Smooth muscle cell (in vitro differentiated cells): Measurements from ENCODE around the gene VAV2. TPM values are rescaled to one million over a fixed set of nuclear protein-coding genes. Genes with fewer than 3 reads are reported as not detected.

ENCODE experiments used
- DNase-seq: peaks from one replicate; lab custom pipeline; 2025; ENCODE audit not compliant: unreplicated experiment; lab: John Stamatoyannopoulos, UW
- H2AFZ ChIP-seq: fragments of 200-600 bp; sonication (generic); 2 replicates; pipeline ENCODE4 v1.6.0; 2016; ENCODE audit warnings: antibody characterized with exemption, low read depth, mild to moderate bottlenecking
- H3F3A ChIP-seq: fragments of 200-600 bp; sonication (generic); 2 replicates; pipeline ENCODE4 v1.6.0; 2017; ENCODE audit warnings: antibody characterized with exemption, low read depth
- H3K27ac ChIP-seq: fragments of 200-600 bp; sonication (generic); 2 replicates; pipeline ENCODE4 v1.5.1; 2016; ENCODE audit warnings: low read depth, mild to moderate bottlenecking
- H3K27me3 ChIP-seq: fragments of 200-600 bp; sonication (generic); 2 replicates; pipeline ENCODE4 v1.6.1; 2016; ENCODE audit warnings: low read depth, mild to moderate bottlenecking
- H3K36me3 ChIP-seq: fragments of 200-600 bp; sonication (generic); 2 replicates; pipeline ENCODE4 v1.5.1; 2016; ENCODE audit warnings: low read depth
- H3K4me1 ChIP-seq: fragments of 200-600 bp; sonication (generic); 2 replicates; pipeline ENCODE4 v1.5.1; 2016; ENCODE audit warnings: low read depth
- H3K4me2 ChIP-seq: fragments of 200-600 bp; sonication (generic); 2 replicates; pipeline ENCODE4 v1.6.0; 2016; ENCODE audit warnings: mild to moderate bottlenecking
- H3K4me3 ChIP-seq: fragments of 200-600 bp; sonication (generic); 2 replicates; pipeline ENCODE4 v1.5.1; 2016; ENCODE audit warnings: mild to moderate bottlenecking
- H3K79me2 ChIP-seq: fragments of 200-600 bp; sonication (generic); 2 replicates; pipeline ENCODE4 v1.6.0; 2016; ENCODE audit warnings: low read depth, mild to moderate bottlenecking
- H3K9ac ChIP-seq: fragments of 200-600 bp; sonication (generic); 2 replicates; pipeline ENCODE4 v1.6.0; 2016; ENCODE audit warnings: low read depth
- H3K9me3 ChIP-seq: fragments of 200-600 bp; sonication (generic); replicated peaks from 2 replicates; pipeline ENCODE4 v1.5.1; 2016; ENCODE audit warnings: low read depth
- H4K20me1 ChIP-seq: fragments of 200-600 bp; sonication (generic); 2 replicates; pipeline ENCODE4 v1.6.0; 2016; ENCODE audit warnings: low read depth
- WGBS: methylation state at CpG from one replicate; pipeline ENCODE4 v1.1.7; 2016; ENCODE audit warnings: low lambda C conversion rate; 5-methylcytosine and 5-hydroxymethylcytosine counted together
- polyA plus RNA-seq: library from polyadenylated mRNA; unstranded; fragments of >200 nt; fragmentation: Nextera tagmentation; extraction: Ambion mirVana; gene quantifications from 2 replicates; pipeline ENCODE4 v1.2.1, GENCODE V29; 2016
- total RNA-seq: library from RNA; depleted of rRNA; stranded (reverse); fragments of >200 nt; gene quantifications from 2 replicates; pipeline ENCODE4 v1.2.3, GENCODE V29; 2014
- TF ChIP-seq, protein P1 (sequence below): fragments of 200-600 bp; sonication (generic); IDR thresholded peaks from 2 replicates; pipeline ENCODE4 v1.5.1; 2017; ENCODE audit warnings: borderline replicate concordance, mild to moderate bottlenecking, antibody characterized with exemption; ENCODE audit not compliant: insufficient read depth, poor library complexity, severe bottlenecking

The VAV2 gene
- total and polyA plus RNA-seq, 2 experiments from 2014 or later, result 26.2 to 35.3 TPM

DNA sequence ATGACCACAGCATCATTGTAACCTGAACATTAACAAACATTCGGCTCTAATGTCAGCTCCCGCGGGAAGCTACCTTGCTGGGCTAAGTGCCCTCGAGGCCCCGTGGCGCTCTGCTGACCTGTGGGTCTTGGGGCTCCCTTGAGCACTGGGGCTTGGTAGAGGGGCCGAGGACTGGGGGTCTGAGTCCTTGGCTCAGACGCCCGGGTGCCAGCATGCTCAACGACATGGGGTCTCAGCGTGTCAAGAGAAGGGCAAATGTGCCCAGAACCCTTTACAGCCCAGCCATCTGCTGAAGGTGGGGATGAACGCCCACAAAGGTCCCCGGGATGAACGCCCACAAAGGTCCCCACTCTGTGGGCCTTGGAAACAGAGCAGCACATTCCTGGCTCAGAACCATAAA lies 214.3 kb downstream of the VAV2 start:
- Histone ChIP-seq H3K36me3 (no peaks in the 10 kb centered on the region), H3K27ac (no peak overlapping the region), H3F3A (peaks cover 4% of the 10 kb centered on the region), H3K27me3 (no peaks in the 10 kb centered on the region), H3K4me1 (no peaks in the 10 kb centered on the region), H3K9me3 (no peaks in the 10 kb centered on the region), H3K9ac (no peak overlapping the region), H3K4me2 (no peak overlapping the region), H3K79me2 (no peaks in the 10 kb centered on the region), H4K20me1 (peaks cover 11% of the 10 kb centered on the region), H3K4me3 (no peak overlapping the region), H2AFZ (no peak overlapping the region)
- DNase-seq, result no peak
- TF ChIP-seq, protein P1, sequence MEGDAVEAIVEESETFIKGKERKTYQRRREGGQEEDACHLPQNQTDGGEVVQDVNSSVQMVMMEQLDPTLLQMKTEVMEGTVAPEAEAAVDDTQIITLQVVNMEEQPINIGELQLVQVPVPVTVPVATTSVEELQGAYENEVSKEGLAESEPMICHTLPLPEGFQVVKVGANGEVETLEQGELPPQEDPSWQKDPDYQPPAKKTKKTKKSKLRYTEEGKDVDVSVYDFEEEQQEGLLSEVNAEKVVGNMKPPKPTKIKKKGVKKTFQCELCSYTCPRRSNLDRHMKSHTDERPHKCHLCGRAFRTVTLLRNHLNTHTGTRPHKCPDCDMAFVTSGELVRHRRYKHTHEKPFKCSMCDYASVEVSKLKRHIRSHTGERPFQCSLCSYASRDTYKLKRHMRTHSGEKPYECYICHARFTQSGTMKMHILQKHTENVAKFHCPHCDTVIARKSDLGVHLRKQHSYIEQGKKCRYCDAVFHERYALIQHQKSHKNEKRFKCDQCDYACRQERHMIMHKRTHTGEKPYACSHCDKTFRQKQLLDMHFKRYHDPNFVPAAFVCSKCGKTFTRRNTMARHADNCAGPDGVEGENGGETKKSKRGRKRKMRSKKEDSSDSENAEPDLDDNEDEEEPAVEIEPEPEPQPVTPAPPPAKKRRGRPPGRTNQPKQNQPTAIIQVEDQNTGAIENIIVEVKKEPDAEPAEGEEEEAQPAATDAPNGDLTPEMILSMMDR, result no peak
- WGBS, result 96% methylated on average over 14 of the region's 14 CpGs

DNA sequence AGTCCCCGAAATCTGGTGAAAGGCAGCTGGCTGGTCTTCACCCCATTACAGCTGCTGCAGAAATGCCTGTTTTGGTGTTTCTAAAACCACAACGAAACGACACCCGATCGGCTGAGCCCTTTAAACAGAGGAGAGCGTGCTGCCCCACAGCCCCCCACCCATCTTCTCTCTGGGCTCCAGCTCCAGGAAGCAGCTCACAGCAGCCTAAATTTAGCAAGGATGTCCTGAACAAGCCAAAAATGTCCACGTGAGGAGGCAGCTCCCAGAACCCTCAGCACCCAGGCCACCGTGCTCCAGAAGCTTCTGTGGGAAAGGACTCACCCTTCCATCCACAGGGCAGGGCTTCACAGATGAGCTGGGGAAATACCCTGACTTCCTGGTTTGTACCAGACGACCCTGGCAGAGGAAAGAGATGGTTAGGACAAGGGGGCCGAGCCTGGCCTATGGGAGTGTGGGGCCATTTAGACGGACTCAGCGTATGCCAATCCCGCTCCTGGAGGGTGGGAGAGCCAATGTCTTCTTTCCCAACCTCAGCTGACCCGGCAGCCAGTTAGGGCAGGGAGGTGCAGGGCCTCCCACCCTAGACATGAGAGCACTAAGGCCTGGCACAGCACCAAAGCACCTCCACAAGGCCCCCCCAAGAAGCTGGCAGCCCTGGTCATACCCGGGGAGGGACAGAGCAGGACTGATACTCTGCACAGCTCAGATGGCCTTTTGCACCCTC lies 214.9 kb downstream of the VAV2 start:
- H3K4me1 ChIP-seq, result no peaks in the 10 kb centered on the region
- no peak overlapping the region for H3K9ac ChIP-seq
- H3K4me2 ChIP-seq, result no peak overlapping the region
- 97% methylated on average over 15 of the region's 15 CpGs for WGBS
- H3K79me2 ChIP-seq, result no peaks in the 10 kb centered on the region
- no peak for DNase-seq
- TF ChIP-seq, protein P1, result no peak
- H3K36me3 ChIP-seq, result no peaks in the 10 kb centered on the region
- H3K9me3 ChIP-seq, result no peaks in the 10 kb centered on the region
- no peak overlapping the region for H3K4me3 ChIP-seq
- H3F3A ChIP-seq, result no peaks in the 10 kb centered on the region
- H2AFZ ChIP-seq, result no peak overlapping the region
- H4K20me1 ChIP-seq, result peaks cover 5% of the 10 kb centered on the region
- H3K27me3 ChIP-seq, result no peaks in the 10 kb centered on the region
- no peak overlapping the region for H3K27ac ChIP-seq

DNA sequence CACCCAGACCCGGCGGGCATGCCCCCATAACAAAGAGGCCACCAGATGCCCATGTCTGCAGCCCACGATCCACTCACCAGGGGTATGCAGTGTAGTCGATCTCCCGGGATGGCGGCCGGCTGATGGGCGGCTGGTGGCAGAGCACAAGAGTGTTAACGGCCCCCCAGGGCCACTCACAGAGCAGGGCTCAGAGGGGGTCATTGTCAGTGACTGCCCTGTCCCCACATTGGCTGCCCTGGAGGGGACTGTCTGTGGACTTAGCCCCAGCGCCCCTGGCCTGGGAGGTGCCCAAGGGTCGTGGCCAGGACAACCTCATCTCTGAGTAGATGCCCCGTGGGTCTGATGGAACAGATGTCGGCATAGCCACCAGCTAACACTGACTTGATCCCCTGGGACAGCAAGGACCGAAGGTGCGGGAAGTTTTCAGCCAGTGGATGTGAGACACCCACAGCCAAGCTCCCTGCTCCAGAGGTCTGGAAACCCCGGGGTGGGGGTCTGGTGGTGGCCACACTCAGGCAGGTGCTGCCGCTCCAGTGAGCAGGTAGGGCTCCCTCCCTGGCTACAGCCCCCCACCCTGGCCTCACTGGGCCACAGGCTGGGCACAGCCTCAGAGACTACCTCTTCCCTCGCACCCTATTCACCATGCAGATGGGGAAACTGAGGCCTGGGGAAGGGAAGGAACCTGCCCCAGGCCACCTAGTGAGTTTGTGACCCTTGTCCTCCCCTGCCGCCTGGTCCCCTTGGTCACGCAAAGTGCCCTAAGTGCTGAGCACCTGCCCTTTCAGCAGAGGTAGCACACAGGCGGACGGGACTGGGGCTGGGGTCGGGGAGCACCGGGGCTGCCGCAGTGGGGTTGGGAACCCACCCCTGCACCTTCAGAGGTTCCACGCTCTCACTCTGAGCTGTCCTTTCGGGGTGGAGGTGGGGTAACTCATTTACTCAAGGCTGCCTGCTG lies 215.9 kb downstream of the VAV2 start:
- no peaks in the 10 kb centered on the region for H3K27me3 ChIP-seq
- no peak overlapping the region for H3K27ac ChIP-seq
- TF ChIP-seq, protein P1, result no peak
- H3K4me3 ChIP-seq, result no peak overlapping the region
- no peak overlapping the region for H2AFZ ChIP-seq
- WGBS, result 98% methylated on average over 27 of the region's 27 CpGs
- DNase-seq, result no peak
- H3K4me1 ChIP-seq, result no peaks in the 10 kb centered on the region
- H3K36me3 ChIP-seq, result no peaks in the 10 kb centered on the region
- no peaks in the 10 kb centered on the region for H3F3A ChIP-seq
- no peak overlapping the region for H3K9ac ChIP-seq
- no peak overlapping the region for H3K4me2 ChIP-seq
- H4K20me1 ChIP-seq, result no peaks in the 10 kb centered on the region
- H3K9me3 ChIP-seq, result no peaks in the 10 kb centered on the region
- H3K79me2 ChIP-seq, result no peaks in the 10 kb centered on the region
